ENCODE data around the gene CASP12.

DNA sequence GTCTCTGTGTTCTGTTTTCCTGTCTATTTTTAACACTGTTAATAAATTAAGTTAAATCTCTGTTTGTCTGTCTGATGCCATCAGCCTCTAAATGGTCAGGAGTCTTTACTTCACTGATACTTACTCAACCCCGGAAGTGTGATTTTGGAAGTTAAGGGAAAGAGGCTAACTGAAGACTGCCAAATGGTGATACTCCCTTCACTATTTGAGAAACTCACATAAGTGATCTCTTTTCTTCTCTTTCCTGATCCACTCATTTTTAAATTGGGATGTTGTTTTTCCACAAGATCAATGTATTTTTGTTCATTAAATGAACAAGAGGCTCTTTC lies 389 bp upstream of the CASP12 start:
- TF ChIP-seq POLR2AphosphoS5 (IDR thresholded peaks at IDR 0.05; ENCODE audit: borderline replicate concordance, low read depth, low read length) (no peak), EZH2 (IDR thresholded peaks at IDR 0.05) (no peak)

Measured in SK-N-MC (cell line).